Uterus (tissue), 2 donors: ENCODE measurements around the gene NOP16.

Source experiments
- POLR2A ChIP-seq, 2 donors: fragments of 450-650 bp; IDR thresholded peaks; one replicate each; pipeline ENCODE4 v1.6.1; 2016; ENCODE audit warnings: antibody characterized with exemption in 2 of 2, mild to moderate bottlenecking in 1 of 2, moderate library complexity in 1 of 2
- TF ChIP-seq, protein P1 (sequence below), 4 experiments: fragments of 200-600 bp in 2 of 4; fragments of 450-650 bp in 2 of 4; sonication (generic) in 2 of 4; IDR thresholded peaks; one replicate each; pipeline ENCODE4 v1.5.1; 2016 to 2019; ENCODE audit warnings: antibody characterized with exemption in 4 of 4, mild to moderate bottlenecking in 2 of 4, moderate library complexity in 1 of 4

DNA sequence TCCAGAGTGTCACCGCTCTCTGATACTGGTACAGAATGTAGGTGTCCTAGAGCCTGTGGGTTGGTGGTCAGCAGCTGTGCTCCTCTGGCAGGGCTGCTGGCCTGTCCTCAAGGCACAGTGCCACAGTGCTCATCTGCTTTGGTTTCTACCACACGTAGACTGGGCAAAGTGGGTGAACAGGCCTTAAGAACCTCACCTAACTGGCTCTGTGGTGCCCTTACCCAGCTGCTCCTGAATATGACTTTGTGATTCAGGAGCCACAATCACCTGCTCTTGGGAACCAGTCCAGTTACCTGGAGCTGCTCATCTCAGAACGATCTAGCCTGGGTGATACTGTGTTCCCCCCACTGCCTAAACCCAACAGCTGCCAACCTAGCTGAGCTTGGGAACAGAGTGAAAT, 6.4 kb downstream of the NOP16 start:
- TF ChIP-seq POLR2A (IDR thresholded peaks at IDR 0.05): no peak
- TF ChIP-seq, protein P1, sequence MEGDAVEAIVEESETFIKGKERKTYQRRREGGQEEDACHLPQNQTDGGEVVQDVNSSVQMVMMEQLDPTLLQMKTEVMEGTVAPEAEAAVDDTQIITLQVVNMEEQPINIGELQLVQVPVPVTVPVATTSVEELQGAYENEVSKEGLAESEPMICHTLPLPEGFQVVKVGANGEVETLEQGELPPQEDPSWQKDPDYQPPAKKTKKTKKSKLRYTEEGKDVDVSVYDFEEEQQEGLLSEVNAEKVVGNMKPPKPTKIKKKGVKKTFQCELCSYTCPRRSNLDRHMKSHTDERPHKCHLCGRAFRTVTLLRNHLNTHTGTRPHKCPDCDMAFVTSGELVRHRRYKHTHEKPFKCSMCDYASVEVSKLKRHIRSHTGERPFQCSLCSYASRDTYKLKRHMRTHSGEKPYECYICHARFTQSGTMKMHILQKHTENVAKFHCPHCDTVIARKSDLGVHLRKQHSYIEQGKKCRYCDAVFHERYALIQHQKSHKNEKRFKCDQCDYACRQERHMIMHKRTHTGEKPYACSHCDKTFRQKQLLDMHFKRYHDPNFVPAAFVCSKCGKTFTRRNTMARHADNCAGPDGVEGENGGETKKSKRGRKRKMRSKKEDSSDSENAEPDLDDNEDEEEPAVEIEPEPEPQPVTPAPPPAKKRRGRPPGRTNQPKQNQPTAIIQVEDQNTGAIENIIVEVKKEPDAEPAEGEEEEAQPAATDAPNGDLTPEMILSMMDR (IDR thresholded peaks at IDR 0.05): no peak
